ENCODE measurements around the gene PAX3.
"Not testable (repeated sequence)": the region's sequence is repeated elsewhere in the genome, so short reads cannot be mapped to it uniquely, and the experiment has no call there.

The PAX3 gene

DNA sequence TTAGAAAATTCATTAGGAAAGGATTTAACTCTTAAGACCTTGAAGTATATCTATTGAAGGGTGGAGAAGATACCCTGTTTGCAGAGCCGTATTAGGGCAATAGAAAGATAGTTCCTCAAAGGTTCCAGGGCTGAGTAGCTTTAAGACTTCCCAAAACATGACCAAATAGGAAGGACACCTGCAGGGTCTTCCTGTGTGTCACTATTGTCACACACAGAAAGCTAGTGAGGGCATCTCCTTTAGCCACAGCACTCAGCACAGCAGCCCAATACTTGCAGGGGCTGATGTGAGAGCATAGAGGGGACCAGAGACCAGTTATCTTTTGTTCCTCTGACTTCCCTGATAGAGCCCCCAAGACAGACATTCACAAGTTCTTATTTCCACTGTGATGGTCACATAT lies 93.7 kb downstream of the PAX3 start:
- no peak for DNase-seq

DNA sequence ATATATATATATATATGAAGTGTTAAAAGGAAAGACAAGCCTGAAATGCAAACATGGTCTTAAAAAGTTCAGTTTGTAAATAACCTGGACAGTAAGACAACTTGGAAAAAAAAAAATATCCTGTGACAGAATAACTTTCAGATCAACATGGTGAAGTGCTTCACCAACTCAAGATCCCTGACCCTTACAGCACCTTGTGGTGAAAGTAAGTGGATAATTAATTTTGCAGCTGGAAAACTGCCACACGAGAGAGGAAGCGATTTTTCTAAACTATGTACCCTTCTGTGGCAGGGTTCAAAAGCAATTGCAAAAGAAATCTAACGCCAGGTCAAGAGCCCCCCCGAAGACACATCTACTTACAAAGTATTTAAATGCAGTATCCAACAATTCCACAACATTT lies 95.8 kb downstream of the PAX3 start:
- DNase-seq: no peak

DNA sequence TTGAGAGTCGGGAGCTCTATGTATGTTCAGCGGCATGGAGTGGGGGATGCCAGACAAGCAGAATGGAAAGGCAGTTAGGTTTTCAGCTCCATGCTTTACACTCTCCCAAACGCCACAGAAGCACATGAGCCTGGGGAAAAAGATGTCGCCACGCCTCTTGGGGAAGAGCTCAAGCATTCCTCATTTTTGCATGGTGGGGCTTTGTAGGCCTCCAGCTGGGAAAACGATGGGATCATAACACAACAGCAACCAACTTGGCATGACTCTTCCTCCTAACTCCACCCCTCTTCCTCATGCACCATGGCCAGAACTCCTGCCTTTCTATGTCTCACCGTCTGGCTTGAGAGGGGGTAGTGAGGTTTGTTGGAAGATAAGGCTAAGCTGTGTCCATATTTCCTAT lies 102.6 kb downstream of the PAX3 start:
- DNase-seq: no peak

DNA sequence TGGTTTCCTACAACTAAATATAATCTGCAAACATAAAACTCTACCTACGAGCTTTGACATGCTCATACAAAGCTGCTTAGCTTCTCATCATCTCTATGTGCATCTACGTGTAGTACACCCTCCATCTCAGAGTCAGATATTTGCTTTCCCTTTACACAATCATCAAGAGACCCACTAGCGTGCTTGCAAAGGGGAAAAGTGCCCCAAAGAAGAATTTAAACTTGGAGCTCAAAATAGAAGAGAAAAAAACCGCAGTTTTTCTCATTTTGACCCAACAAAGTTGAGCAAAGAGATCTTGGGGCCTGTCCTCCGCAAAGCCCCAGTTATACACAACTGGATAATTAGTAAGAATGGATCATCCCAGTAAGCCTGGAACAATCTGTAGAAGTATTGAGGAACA lies 104.1 kb downstream of the PAX3 start:
- no peak for DNase-seq

DNA sequence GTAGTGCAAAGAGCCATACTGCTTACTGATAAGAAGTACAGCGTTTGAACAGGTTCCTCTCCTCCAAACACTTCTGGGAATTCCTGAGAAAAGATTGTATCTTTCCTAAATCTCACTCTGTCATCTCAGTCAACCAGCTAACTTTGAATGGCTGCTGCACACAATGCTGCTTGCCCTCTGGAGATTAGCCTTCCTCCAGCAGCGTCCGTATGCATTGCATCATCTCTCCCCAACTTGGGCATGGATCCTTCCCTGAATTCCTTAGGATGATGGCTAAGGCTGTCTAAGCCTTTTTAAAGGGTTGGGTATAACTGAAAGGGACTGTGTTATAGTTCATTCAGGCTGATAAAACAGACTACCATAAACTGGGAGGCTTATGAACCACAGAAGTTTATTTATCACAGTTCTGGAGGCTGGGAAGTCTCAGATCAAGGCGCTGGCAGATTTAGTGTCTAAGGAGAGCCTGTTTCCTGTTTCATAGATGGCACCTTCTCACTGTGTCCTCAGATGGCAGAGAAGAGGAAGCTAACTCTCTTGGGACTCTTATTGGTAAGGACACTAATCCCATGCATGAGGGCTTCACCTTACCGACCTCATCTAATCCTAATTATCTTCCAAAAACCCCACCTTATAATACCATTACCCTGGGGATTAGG lies 105.3 kb downstream of the PAX3 start:
- DNase-seq: no peak

DNA sequence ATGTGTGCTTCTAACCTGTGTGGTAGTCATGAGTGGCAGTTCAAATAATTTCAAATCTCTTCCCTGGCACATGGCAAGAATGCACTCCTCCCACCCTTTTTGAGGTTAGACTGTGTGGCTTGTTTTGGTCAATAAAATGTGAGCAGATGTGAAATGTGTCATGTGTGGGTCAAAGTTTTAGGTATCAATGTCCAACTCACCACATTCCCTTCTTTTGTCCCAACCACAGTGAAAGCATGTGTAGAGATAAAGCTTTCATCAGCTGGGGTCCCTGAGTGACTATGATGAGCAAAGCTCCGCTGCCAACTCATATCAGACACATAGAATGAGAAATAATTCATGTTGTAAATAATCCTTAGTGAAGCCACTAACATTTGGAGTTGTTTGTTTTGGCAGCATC lies 118.2 kb downstream of the PAX3 start:
- DNase-seq: no peak

DNA sequence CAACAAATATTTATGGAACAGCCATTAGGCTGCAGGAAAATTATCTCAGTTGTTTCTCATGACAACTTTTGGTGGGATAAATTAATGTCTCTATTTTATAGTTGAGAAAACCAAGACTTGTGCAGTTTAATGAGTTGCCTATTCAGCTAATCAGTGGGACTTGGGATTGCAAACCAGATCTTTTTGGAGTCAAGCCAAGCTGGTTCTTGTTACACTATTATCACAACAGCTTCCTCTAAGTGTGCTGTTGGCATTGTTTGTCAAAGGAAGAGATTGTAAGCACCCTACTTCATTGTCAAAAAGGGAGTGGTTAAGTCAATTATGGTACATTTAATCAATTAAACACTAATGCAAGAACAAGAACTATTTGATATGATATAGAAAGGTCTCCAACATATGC lies 119.2 kb downstream of the PAX3 start:
- no peak for DNase-seq

DNA sequence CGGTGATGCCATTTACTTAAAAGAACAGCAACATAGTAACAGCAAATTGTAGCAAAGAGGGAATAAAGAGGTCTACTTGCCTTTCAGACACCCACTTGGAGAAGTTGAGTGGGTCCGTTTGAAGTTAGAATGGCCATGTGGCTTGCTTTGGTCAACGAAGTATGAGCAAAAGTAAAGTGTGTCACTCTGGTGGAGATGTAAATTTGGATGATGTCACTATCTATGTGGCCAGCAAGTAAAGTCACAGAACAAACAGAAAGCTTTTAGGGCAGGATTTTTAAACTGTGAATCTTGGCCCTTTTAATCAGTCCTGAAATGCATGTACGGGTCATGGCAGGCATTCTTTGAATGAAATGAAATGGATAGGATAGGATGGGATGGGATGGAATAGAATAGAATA lies 120.3 kb downstream of the PAX3 start:
- no peak for DNase-seq

DNA sequence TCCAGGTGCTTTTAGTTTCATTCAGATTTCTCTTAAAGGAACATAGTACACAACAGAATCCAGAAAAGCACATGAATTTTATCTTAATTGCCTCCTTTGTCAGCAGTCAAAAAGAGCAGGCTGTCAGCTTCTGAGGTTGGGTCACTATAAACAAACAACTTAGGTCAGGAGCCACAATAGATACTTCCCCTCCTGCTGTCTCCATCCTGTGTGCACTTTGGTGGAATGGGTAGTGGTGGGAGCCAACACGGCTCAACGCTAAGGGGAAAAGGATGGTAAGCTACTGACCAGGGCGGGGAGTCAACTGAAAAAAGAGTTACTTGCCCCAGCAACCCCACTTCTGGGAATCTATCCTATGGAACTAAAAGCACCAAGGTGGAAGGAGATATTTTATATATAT lies 121.9 kb downstream of the PAX3 start:
- DNase-seq: no peak

DNA sequence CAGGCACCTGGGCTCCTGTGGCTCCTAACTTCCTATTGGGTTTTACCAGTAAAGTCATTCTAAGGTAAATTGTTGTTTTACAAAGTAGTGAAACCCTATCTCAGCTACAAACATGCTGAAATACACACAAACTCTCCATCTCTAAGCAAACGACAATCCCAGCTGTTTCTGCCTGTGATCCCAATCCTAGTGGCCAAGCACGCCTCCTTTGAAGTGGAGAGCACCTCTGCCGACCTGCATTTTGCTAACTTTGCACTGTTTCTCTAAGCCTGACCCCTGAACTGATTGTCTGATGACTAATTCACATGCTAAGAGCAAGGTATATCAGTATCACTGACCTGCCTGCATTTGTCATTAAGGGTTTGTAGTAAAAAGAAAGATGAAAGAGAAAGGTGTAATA lies 124.3 kb downstream of the PAX3 start:
- no peak for DNase-seq

DNA sequence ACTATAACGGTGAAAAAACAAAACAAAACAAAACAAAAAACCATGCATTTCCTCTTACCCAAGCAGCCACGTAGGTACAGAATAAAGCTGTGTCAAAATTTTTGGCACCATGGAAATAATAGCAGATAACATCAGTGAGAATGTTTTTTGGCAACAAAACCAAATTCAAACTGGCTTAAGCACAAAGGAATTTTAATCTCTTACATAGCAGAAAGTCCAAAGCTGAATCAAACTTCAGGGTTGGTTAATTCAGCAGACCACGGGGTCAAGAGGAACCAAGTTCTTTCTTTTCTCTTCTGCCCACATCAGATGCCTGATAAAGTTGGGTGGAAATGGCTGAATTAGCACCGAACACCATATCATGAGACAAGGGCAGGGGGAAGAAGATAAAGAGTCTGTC lies 129.5 kb downstream of the PAX3 start:
- no peak for DNase-seq

DNA sequence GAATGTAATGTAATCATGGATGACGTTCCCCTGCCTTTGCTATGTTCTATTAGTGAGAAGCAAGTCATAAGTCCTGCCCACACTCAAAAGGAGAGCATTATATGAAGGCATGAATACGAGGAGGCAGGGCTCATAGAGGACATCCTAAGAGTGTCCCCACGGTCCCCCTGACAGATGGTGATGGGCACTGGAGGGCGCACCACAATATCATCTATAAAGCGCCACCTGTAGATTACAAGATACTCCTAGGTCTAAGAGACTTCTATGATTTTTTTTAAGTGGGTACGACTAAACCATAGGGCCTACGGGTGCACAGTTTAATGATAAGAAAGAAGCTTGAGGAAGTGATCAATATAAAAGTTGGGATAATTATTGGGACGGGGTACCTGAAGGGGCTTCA lies 131.0 kb downstream of the PAX3 start:
- no peak for DNase-seq

DNA sequence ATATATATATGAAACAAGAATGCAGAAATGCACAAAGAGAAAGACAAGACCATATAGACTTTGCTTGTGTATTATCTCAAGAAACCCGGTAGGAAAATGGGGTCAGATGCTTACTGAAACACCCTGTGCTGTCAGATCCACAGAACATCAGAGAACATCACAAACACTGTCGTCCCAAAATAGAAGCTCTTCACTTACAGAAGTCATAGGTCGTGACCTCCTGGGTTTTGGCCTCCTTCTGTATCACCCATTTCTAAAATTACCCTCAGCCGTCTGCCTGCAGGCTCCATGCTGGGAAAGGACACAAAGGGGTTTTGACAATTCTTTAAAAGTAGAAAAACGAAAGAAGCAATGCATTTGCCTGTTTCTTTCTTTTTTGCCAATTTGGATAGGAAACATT lies 137.9 kb downstream of the PAX3 start:
- no peak for DNase-seq

DNA sequence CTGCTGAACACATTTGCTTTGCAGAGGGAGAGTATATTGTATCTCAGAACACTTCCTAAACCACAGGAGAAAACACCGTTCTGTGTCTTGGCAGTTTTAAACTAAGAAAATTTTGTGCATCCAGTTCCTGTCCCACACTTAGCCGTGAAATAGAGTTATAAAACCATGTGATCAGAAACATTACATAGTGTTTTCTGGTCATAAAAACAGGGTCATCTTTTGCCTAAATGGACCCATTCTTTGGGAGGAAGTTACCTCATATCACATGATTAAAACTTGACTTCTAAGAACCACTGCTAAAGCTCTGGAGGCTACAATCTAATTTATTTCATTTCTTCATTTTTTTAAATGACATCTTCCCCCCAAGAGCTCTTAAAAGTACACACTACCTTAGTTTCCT lies 138.7 kb downstream of the PAX3 start:
- no peak for DNase-seq

DNA sequence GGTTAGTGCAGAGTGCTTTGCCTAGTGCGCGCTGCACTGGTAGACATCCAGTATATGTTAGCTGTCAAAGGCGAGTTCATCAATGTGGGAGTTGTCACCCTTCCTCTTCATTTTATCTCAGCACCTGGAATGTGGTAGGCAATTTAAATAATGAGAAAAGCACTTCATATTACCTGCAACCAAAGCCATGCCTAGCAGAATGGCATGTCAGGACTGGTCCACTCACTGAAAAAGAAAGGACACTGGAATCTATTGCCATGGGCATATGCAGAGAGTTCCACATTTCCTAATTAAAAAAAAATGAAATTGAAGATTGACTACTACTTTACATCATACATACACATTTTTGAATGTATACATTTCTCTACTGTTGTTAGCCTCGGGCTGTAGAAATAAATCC lies 139.6 kb downstream of the PAX3 start:
- DNase-seq: no peak

DNA sequence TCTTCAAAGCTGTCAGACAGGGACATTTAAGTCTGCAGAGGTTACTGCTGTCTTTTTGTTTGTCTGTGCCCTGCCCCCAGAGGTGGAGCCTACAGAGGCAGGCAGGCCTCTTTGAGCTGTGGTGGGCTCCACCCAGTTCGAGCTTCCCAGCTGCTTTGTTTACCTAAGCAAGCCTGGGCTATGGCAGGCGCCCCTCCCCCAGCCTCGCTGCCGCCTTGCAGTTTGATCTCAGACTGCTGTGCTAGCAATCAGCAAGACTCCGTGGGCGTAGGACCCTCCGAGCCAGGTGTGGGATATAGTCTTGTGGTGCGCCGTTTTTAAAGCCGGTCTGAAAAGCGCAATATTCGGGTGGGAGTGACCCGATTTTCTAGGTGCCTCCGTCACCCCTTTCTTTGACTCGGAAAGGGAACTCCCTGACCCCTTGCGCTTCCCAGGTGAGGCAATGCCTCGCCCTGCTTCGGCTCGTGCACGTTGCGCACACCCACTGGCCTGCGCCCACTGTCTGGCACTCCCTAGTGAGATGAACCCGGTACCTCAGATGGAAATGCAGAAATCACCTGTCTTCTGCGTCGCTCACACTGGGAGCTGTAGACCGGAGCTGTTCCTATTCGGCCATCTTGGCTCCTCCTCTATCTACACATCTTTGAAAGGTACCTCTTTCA lies 143.7 kb downstream of the PAX3 start:
- not testable (repeated sequence) for DNase-seq
